HFF-Myc (cell line): ENCODE results near the gene GAK.

ENCODE experiments used
- DNase-seq: peaks from one replicate; pipeline ENCODE4 v3.0.0-alpha.2; 2011; ENCODE audit warnings: low read depth; ENCODE audit errors: extremely low read depth
- H3K4me3 ChIP-seq: replicated peaks from 2 replicates; pipeline ENCODE4 v1.5.1; 2011; ENCODE audit warnings: low read depth, mild to moderate bottlenecking, control low read depth, low read length
- CTCF ChIP-seq: IDR thresholded peaks from 2 replicates; pipeline ENCODE4 v1.5.1; 2012; ENCODE audit warnings: mild to moderate bottlenecking, low read depth, low read length, control low read depth; ENCODE audit errors: missing control alignments

GAK gene

GRCh38 chr4:858041-858481 is 74.1 kb downstream of the GAK start:
- TF ChIP-seq CTCF, result no peak
- no peak overlapping the region for H3K4me3 ChIP-seq
- DNase-seq, result no peak

- TF ChIP-seq CTCF, result no peak
These were observed 74.7 kb downstream of the GAK start for GRCh38 chr4:857461-857860.

GRCh38 chr4:856225-856901 is 75.8 kb downstream of the GAK start:
- DNase-seq, result no peak
- no peak overlapping the region for H3K4me3 ChIP-seq
- no peak for TF ChIP-seq CTCF

More at GRCh38 chr4:857461-857860, 74.7 kb downstream of the GAK start:
- DNase-seq, result no peak
- H3K4me3 ChIP-seq, result no peak overlapping the region

- TF ChIP-seq CTCF, result no peak
- no peak overlapping the region for H3K4me3 ChIP-seq
- no peak for DNase-seq
These were observed 76.3 kb downstream of the GAK start for GRCh38 chr4:855880-856224.

GRCh38 chr4:854356-854755 is 77.8 kb downstream of the GAK start:
- H3K4me3 ChIP-seq, result no peak overlapping the region
- TF ChIP-seq CTCF, result no peak
- no peak for DNase-seq

GRCh38 chr4:853416-853781 is 78.7 kb downstream of the GAK start:
- no peak for DNase-seq
- no peak overlapping the region for H3K4me3 ChIP-seq
- TF ChIP-seq CTCF, result no peak
